Measurements from ENCODE around the gene PNKP.
"Not testable (repeated sequence)": the region's sequence is repeated elsewhere in the genome, so short reads cannot be mapped to it uniquely, and the experiment has no call there.

PNKP gene

DNA sequence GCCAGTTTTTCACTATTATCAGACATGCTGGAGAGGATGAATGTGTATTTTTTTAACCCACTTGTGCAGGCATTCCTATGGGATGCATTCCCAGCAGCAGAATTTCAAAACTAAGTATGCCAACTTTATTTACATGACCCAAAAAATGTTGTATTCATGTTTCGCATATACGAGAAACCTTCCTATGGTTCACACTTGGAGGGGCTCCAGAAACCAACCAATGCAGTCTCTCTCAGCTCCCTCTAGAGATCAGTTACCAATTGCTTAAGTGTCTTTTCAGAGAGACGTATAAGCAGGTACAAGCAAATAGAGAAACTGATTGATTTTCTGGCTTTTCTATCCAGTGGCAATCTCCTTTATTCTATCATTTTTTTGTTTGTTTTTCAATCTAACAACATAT is 22.0 kb downstream of the PNKP start:
- no peak for DNase-seq (ENCODE audit: low spot score)

DNA sequence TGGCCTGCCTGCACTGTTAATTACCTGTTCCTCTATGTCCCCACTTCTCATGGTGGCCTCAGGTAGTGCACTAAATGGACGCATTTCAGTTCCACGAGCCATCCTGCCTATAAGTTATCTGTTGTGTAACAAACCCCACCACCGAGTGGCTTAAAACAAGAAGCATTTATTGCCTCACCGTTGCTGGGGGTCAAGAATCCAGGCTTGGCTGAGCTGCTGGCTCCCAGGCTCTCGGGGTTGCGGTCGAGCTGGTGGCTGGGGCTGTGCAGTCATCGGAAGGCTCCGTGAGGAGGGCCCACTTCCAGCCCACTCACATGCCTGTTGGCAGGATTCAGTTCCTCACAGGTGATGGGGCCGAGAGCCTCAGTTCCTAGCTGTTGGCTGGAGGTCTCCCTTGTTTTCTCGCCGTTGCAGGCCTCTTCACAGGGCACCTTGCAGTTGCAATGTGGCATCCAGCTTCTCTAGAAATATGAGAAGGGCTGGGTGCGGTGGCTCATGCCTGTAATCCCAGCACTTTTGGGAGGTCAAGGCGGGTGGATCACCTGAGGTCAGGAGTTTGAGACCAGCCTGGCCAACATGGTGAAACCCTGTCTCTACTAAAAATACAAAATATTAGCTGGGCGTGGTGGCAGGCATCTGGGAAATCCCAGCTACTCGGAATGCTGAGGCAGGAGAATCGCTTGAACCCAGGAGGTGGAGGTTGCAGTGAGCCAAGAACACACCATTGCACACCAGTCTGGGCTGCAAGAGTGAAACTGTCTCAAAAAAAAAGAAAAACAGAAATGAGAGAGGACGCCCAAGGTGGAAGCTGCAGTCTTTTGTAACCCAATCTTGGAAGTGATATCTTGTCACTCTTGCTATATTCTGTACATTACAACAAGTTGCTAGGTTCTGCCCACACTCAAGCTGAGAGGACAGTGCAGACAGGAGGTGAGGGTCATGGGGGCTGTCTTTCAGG is 23.0 kb downstream of the PNKP start:
- DNase-seq (ENCODE audit: low spot score) = no peak

GRCh38 chr19:49843265-49843664 is 24.1 kb downstream of the PNKP start:
- peak; percentile 89 for DNase-seq (ENCODE audit: low spot score)

GRCh38 chr19:49840736-49841249 is 26.6 kb downstream of the PNKP start:
- DNase-seq (ENCODE audit: low spot score) = no peak

- no peak for DNase-seq (ENCODE audit: low spot score)
Observed at GRCh38 chr19:49840321-49840720, 27.1 kb downstream of the PNKP start.

- DNase-seq (ENCODE audit: low spot score) = no peak
Observed at GRCh38 chr19:49839713-49840112, 27.7 kb downstream of the PNKP start.

GRCh38 chr19:49838885-49839588 is 28.3 kb downstream of the PNKP start:
- no peak for DNase-seq (ENCODE audit: low spot score)

DNA sequence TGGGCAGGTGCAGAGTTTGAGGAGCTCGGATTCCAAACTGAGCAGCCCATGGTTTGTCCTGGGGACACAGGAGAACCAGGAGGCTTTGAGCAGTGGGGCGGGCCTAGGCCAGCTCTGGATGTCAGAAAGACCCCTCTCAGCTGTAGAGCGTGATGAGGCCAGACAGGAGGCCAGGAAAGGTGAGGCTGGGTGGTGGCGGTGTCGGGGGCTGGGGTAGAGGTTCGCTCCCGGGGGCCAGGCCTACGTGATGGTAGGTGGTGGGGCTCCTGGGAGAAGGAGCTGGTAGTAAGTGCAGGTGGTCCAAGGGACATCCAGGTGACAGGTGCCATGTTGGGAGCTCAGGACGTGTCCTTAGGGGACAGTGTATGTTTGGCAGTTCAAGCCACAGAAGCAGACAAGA is 30.0 kb downstream of the PNKP start:
- no peak for DNase-seq (ENCODE audit: low spot score)

DNA sequence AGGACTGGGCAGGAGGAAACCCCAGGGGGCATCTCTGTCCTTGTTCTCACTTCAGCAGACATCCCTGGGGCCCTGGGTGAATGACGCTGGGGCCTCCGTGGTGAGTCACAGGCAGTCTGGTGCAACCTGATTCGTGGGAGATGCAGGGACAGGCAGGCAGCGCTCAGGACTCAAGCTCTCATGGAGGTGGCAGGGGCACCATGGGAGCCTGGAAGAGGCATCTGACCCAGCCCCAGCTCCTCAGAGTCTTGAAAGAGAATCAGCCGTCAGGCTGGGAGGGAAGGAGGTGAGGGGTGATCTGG is 30.4 kb downstream of the PNKP start:
- DNase-seq (ENCODE audit: low spot score) = no peak

DNA sequence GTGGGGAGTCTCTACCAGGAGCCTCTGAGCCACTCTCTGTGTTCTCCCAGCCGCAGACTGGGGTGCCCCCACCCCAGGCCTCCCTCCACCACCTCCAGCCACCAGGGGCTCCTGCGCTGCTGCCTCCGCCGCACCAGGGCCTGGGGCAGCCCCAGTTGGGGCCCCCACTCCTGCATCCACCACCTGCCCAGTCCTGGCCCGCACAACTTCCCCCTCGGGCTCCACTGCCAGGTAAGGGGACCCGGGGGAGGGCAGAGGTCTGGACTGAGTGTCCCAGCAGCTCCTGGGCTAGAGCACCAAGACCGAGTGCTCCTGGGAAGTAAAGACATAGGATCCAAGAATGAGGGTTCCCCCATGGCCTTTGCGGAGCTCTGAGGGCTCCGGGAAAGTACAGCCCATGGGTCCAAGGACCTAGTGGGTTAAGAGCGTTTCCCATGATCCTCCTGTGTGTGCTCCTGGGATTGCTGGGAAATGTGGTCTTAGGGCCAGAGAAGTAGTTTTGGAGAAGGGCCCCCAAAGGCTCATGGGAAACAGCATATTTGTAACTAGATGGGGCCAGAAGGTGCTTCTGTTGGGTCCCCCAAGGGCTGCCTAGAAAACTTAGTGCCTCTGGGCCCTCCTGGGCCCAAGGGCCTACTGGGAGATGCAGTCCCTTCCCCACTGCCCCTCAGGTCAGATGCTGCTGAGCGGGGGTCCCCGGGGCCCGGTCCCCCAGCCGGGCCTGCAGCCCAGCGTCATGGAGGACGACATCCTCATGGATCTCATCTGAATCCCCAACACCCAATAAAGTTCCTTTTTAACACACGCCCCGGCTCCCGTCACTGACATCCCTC is 31.0 kb downstream of the PNKP start:
- DNase-seq (ENCODE audit: low spot score) = no peak

DNA sequence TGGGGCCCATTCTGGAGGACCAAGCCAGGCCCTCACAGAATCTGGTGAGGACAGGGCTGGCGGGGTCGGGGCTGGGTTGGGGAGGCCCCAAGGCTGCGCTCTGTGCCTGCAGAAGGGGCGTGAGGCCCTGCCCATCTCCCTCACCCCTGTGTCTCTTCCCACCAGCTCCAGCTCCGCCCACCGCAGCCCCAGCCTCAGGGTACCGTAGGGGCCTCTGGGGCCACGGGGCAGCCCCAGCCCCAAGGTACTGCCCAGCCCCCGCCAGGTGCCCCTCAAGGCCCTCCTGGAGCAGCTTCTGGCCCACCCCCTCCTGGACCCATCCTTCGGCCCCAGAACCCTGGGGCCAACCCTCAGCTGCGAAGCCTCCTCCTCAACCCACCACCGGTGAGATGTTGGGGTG is 31.8 kb downstream of the PNKP start:
- DNase-seq (ENCODE audit: low spot score) = no peak

DNA sequence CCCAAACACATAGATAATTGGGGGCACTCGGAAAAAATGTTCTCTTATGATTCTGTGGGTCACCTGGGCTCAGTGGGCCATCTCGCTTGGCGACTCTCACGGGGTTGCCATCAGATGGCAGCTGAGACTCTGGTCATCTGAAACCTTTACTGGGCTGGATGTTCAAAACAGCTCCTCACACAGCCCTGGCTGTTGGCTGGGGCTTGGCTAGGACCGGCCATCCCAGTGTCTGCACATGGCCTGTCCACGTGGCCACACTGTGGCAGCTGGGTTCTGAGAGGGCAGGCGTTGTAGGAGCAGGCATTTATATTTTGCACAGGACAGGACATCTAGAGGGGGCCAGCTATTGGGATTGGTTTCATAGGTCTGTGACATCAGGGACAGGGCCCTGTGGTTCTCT is 33.8 kb downstream of the PNKP start:
- no peak for DNase-seq (ENCODE audit: low spot score)

- no peak for DNase-seq (ENCODE audit: low spot score)
Observed at GRCh38 chr19:49832556-49832955, 34.8 kb downstream of the PNKP start.

DNA sequence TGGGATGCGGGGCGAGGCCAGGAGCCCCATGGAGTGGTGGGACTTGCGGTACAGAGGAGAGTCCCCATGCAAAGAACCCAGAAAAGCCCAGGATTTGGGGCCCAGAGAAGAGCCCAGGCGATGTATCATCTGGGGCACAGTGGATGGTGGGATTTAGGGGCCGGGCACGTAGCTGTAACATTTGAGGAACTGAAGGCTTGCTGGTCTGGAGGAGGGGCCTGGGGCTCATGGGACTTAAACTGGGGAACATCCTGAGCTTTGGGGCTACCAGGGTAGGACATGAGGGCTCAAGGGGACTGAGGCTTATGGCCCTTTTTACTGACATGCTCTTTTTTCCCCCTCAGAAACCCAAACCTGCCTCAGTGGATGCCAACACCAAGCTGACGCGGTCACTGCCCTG is 35.8 kb downstream of the PNKP start:
- DNase-seq (ENCODE audit: low spot score) = no peak

DNA sequence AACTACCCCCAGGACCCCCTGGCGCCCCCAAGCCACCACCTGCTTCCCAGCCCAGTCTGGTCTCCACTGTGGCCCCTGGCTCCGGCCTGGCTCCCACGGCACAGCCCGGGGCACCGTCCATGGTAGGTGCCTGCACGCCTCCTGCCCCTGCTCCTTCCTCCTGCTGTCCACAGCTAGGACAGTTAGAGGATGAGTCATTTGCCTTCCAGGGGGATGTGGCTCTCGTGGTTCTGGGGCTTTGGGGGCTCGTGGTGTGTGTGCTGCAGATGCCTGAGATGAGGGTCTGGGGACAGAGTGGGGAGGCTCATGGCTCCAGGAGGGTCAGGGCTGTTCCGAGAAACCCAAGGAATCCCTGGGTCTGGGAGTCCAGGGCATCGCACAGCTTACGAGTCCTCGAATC is 36.6 kb downstream of the PNKP start:
- DNase-seq (ENCODE audit: low spot score) = no peak

GRCh38 chr19:49829721-49830120 is 37.7 kb downstream of the PNKP start:
- DNase-seq (ENCODE audit: low spot score) = no peak

GRCh38 chr19:49829200-49829599 is 38.2 kb downstream of the PNKP start:
- DNase-seq (ENCODE audit: low spot score) = no peak

DNA sequence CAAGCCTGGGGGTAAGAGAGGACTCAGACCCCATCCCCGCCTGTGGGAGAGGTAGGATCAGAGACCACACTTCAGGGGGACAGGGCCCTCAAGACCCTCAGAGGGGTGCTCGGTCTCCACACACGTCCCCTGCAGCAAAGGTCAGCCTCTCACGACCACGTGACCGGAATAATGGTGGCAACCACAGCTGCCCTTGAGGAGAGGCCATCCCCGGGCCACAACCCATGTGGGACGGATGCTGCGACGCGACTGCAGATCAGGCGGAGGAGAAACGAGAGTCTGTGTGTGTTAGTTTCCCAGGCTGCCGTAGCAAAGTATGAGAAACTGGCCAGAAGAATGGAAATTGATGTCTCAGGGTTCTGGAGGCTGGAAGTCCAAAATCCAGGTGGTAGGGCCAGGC is 40.3 kb downstream of the PNKP start:
- DNase-seq (ENCODE audit: low spot score) = no peak

GRCh38 chr19:49824662-49825061 is 42.7 kb downstream of the PNKP start:
- DNase-seq (ENCODE audit: low spot score) = no peak

DNA sequence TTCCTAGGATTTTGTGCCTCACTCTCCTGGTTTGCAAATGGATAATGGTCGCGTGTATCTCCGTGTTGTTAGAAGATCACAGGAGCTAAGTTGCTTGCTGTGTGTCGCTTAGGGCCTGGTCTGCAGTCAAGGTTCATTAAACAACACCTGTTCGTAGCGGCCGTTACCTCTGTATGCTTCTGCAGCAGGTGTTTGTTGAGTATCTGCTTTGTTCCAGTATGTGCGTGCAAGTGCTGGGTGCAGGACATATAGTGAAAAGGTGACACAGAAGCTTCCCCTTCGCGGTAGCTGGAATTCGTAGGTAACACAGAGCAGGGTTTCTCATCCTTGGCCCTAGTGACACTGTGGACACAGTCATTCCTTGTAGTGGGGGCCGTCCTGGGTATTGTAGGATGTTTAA is 43.9 kb downstream of the PNKP start:
- peak; percentile 57 for DNase-seq (ENCODE audit: low spot score)

DNA sequence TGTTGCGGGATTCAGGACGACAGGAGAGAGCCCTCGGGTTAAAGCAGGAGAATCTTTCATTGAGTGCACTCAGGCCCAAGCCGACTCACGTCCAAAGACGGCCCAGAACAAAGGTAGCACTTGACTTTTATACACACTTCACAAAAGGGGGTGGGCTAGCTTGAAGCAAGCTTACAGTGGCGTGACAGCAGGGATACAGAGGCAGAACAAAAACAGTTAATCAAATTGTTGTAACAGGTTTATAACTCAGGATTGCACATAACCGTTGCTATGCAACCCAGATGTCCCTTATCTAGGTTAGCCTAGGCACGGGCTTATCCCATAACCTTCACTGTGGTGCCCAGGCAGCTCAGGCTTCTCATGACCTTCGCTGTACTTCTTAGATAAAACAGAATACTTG is 47.3 kb downstream of the PNKP start:
- DNase-seq (ENCODE audit: low spot score) = no peak

DNA sequence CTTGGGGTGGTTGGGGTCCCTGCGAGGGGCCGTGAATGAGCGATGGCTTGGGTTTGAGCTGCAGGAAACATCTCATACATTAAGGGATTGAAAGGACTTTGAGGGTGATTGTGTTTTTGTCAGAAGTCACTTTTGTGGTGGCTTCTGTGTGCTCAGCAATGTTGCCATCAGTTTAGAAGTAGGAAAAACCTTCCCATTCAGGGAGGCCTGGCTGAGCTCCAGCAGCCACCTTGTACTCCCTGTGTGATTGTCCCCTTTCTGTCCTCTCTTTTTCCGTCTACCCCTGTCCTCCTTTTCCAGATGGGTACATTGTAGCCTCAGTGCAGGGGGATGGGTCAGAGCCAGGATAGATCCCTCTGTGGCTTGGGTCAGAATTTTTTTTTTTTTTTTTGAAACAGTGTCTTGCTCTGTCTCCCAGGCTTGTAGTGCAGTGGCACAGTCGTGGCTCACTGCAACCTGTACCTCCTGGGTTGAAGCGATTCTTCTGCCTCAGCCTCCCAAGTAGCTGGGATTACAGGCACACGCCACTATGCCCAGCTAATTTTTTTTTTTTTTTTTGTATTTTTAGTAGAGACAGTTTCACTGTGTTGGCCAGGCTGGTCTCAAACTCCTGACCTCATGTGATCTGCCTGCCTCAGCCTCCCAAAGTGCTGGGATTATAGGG is 47.8 kb downstream of the PNKP start:
- DNase-seq (ENCODE audit: low spot score) = not testable (repeated sequence)

Measured in germinal center (tissue), 1 donor.